GM21737 (cell line): ENCODE data around the gene NAA38.
"Not testable (repeated sequence)": the region's sequence is repeated elsewhere in the genome, so short reads cannot be mapped to it uniquely, and the experiment has no call there.

Experiments used
- ATAC-seq: cut with Tn5 transposase; IDR thresholded peaks from one replicate; pipeline ENCODE4 v1.9.1; 2021; ENCODE audit warnings: mild to moderate bottlenecking, moderate library complexity; ENCODE audit not compliant: unreplicated experiment

The NAA38 gene

DNA sequence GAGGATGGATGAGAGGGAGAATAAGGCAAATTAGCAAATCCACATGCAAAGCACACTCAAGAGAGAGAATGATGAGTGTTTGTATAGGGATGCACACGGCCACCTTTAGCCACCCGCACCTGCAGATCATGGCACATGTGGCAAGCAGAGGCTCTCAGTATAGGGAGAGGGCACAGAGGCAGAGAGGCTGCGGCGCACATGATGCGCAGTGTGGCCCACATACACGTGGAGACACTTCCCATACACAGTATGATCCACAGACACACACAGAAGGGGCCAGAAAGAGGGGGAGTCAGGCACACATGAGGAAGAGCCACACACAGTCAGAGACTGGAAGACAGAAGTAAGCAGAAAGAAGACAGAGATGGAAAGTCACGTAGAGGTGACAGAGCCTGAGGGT lies 24.7 kb upstream of the NAA38 start:
- no peak for ATAC-seq

DNA sequence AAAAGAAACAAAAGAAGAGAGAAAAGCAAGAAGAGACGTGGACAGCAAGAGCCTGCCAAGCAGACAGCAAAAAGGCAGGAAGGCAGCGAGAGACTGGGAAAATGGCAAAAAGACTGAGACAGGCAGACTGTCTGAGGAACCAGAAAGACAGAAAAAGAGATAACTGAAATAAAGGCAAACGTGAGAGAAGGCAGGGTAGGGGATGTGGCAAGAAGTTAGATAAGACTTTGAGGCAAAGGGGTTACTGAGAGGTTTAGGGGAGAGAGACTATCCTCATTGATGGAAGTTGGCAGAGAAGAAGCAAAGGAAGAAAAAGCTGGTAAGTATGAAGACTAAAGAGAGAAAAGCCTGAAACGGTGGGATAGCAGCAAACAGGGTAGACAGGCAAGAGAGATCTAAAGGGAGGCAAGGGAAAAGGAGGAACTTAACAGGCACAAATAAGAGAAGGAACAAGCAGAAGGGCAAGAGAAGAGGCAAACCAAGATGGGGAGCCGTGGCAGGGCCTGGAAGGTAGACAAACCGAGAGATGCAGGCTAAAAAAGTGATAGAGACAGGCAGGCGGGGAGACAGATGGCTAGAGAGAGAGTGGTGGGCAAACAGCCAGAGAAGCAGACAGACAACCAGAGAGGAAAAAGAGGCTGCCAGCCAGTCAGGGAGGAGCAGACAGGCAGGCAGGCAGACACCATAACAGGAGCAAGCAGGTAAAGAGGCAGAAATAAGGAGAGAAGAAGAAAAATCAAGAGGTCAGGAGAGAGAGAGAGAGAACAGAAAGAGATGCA lies 24.1 kb upstream of the NAA38 start:
- no peak for ATAC-seq

DNA sequence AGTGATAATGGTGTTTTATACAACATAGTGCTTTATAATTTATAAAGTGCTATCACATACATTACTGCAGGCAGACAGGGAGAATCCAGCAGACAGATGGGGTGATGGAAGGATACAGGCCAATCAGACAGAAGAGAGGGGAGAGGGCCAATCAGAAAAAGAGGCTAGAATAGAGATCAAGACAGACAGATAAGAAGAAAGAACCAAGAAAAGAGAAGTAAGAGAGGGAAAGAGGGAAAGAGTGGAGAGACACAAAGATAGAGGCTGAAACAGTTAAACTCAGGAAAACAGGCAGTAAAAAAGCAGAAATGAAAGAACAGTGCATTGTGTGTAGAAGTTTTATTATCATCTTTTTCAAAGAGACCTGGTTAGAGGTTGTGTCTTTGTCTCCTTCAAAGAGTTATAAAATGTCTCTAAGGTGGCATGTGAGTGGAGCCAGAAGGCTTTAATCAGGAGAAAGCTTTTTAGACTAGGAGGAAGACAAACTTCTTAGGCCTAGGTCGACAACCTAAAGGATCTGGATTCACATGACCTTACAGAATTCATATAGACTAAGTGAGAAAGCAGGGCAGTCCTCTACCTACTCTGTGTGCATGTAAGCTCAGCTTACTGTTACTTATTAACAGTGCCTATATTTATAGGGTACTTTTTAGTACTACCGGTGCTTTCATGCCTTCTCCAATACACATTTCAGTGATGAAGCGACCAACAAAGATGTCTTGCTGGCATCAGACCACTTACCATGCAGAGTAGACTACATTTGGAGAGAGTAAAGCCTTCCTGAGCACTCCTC lies 22.9 kb upstream of the NAA38 start:
- ATAC-seq = no peak

DNA sequence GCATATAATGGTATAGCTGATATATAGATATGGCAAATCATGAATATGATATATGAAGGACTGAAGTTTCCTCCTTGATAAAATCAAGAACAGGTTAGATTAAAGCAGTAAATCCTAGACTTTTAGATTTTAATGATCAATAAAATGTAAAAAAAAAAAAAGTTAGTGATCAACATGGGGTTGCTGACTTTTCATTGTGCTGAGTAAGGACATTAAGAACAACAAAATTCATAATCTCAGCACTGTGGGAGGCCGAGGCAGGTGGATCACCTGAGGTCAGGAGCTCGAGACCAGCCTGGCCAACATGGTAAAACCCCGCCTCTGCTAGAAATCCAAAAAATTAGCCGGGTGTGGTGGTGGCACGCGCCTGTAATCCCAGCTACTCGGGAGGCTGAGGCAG lies 20.9 kb upstream of the NAA38 start:
- no peak for ATAC-seq

DNA sequence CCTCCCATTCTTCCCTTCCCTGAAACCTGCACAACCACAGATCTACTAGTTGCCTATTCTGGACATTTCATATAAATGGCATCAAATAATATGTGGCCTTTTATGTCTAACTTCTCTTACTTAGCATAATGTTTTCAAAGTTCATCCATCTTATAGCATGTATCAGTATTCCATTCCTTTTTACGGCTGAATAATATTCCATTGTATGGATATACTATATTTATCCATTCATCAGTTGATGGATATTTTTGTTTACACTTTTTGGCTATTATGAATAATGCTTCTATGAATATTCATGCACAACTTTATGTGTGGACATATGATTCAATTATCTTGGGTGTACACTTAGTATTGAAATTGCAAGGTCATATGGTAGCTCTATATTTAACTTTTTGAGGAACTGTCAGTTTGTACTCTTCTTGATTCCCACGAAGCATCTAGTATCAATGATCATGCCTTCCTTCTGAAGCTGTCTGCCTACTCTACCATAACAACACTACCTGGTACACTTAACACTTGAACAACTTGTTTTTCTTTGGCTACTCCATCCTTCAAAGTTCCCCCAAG lies 18.5 kb upstream of the NAA38 start:
- no peak for ATAC-seq

DNA sequence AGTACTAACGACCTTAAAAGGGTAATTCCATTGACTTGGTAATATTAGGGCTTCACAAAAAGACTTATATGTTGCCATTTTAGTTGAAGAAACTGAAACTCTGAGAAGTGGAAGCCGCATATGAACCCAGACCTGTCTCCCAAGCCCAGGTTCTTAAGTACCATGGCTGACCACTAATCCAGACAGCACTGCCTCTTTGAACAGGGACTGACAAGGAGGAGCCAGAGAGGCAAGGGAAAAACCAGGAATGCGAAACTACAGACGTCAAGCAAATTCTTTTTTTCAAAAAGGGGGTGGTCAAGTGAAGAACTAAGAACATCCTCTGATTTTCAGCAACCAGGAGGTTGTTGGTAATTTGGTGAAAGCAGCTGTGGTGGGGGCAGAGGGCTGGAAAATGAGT lies 15.7 kb upstream of the NAA38 start:
- no peak for ATAC-seq

DNA sequence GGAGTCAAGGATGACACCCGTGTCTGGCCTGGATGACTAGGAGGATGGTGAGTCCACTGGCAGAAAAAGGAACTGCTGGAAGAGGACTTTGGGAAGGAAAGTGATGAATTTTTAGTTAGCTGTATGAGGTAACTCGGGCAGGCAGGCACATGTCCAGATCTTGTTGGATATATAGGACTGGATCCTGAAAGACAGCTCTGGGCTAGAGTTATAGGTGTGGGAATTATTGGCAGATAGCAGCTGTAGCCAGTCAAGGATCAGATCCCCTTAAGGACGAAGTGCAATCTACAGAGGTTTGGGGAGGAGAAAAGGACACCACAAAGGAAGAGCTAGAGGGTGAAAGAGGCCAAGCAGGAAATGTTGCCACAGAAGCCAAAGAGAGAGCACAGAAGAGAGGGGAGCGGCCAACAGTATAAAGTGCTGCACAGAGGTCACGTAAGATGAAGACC lies 10.5 kb upstream of the NAA38 start:
- ATAC-seq = no peak

DNA sequence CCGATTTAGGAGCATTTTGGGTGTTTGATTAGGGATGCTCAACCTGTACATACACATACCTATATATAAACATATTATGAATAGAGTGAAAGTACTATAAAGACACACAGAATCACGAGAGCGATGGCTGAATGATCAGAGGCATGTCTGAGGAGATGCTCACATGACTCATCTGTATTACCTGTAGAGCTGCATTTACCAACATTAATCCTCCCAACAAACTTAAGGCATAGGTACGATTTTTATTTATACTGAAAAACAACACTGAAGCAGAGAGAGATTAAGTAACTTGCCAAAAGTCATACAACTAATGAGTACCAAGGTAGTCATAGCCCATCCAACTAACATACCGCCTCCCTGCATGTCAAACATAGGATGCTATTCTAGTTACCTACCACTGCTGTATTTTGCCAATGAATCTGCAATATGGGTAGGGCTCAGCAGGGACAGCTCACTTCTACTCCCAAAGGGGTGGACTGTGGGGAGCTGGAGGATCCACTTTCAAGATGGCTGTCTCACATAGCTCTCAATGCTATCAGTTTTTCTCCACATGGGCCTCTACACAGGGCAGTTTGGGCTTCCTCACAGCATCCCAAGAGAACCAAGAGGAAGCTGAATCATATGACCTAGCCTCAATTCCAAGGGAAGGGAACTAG lies 7.8 kb upstream of the NAA38 start:
- no peak for ATAC-seq

DNA sequence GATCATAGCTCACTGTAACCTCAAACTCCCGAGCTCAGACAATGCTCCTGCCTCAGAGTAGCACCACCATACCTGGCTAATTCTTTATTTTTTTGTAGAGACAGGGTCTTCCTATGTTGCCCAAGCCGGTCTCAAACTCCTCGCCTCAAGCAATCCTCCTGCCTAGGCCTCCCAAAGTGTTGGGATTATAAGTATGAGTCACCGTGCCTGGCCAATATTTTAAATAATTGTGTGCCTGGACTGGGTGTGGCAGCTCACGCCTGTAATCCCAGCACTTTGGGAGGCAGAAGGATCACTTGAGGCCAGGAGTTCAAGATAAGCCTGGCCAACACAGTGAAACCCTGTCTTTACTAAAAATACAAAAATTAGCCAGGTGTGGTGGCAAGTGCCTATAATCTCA lies 7.0 kb upstream of the NAA38 start:
- not testable (repeated sequence) for ATAC-seq

DNA sequence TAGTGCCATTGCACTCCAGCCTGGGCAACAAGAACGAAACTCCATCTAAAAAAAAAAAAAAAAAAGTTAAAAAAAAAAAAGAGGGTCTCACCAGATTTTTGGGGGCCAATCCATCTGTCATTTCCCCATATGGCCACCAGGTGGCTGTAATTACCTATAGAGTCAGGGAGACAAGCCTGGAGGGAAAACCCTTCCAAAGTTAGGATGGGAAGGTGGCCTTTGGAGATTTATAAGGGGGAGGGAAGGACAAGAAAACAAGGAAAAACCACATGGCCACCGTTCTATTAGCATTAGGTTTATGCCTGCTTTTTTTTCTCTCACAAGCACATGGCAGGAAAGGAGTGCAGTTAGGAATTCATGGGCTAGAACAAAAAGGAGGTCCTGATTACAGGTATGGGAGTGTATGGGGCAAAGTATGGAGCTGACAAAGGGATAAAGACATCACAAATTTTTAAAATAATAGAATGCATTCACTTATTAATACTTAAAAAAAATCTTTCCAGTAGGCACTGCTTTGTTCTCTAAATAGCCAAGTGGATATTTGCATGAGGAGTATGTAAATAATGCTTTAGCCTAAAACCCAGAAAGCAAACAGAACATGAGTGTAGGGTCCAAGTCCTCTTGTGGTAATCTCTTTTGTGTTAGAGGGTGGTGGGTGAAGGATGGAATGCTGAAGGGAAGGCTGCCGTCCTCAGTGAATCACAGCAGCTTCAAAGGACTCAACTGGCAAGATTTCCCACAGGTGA lies 5.5 kb upstream of the NAA38 start:
- no peak for ATAC-seq

DNA sequence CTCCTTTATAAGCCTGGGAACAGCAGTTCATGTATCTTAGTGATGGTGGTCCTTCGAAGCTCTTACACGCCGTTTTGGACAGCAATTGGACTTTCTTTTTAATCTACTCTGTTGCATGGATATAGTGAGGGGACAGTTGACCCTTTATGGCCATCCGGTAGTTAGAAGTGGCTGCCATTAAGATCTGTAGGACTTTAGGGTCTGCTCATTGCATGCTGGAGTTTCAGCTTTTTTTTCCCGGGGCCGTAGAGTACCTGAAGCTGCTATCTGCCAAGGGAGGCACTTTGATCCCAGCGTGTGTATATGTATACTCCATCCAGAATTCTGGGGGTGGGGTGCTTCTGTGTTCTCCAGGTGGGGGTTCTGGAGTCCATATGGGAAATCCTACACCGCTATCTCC lies 1.7 kb upstream of the NAA38 start:
- ATAC-seq = no peak

DNA sequence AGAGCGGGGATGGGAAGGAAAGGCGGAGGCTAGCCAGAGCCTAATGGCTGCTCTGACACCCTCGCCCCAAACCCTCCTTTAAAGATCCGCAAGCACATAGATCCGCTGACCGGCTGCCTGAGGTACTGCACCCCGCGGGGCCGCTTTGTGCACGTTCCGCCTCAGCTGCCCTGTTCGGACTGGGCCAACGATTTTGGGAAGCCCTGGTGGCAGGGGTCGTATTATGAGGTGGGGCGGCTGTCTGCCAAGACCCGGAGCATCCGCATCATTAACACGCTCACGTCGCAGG lies 1.1 kb upstream of the NAA38 start:
- ATAC-seq = no peak

DNA sequence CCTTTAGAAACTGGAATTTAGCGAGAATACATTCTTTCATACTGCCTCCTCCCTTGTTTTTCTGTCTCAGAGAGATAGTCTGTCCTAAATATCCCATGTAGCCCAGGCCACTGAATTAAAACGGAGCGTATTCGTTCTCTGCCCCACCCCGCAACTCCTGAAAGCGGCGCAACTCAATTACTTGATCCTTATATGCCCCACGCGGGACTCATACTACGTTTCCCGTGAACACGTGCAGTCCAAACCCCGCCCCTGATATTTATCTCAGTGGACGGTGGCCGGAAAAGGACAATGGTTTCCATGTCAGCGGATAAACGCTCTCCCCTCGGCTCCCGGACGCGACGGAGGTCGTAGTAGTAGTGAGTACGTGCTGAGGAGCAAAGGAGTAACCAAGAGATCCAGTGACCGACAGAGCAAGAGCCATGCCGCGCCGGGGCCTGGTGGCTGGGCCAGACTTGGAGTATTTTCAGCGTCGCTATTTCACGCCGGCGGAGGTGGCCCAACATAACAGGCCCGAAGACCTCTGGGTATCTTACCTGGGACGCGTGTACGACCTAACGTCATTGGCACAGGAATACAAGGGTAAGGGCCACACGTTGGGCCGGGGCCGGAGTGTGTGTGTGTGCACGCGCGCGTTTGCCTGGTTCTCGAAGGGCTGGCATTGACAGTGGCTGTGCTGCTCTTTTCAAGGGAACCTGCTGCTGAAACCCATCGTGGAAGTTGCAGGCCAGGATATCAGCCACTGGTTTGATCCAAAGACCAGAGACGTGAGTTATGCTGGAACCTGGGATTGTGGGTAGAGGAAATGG lies 558 bp upstream of the NAA38 start, which contains the start of gene CYB5D1:
Gene CYB5D1, plus strand, starts transcription at position 291 of the 809 bp plus-strand sequence. Its CDS starts 132 bp downstream, at position 423.
- ATAC-seq = peak; percentile 39

DNA sequence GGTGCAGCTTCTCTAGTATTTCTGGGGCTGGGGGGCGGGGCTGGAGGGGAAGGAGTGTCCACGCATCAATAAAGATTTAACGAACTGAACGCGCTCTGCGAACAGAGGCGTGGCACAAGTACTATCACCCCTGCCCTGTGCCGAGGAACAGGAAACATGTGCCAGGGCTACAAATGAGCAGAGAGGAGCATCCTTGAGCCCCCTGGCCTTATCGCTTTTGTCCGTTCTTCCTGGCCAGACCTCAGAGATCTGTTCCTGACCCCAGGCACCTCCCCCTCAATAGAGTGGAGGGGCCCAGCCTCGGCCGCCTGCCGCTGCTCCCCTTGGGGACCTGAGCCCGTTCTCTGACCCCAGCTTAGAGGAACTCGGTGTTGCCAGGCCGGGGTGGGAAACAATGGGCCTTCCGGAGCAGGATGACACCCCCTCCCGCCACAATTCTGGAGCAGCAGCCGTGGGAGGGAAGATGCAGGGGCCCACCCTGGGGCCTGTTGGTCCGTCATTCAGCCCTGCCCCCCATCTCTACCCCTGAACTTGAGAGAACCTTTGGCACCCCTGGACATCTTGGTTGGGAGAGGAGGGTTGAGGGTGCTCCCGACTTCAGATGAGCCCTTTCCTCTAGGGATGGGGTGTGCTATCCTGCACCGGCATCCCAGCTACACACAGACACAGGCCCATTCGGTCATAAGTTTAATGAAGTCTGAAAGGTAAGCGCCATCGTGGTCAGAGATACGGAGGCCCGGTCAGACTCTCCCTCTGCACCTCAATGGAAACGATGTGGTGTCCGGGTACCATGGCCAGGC lies 1.1 kb downstream of the NAA38 start:
- ATAC-seq = no peak

DNA sequence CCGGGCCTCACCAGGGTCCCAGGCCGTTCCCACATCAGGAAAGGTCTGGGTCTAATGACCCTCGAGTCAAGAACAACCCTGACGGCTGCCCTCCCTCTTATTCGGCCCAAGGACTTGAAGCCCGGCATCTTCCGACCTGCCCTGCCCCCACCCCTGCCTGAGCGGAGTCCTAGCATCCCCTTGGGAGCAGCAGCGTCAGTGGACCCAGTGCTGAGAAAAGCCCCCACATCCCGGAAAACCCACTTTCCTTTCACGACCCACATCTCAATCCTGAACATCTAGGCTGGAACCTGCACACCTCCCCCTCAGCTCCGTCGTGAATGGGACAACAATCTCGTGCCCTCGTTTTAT lies 1.7 kb downstream of the NAA38 start:
- ATAC-seq = no peak

DNA sequence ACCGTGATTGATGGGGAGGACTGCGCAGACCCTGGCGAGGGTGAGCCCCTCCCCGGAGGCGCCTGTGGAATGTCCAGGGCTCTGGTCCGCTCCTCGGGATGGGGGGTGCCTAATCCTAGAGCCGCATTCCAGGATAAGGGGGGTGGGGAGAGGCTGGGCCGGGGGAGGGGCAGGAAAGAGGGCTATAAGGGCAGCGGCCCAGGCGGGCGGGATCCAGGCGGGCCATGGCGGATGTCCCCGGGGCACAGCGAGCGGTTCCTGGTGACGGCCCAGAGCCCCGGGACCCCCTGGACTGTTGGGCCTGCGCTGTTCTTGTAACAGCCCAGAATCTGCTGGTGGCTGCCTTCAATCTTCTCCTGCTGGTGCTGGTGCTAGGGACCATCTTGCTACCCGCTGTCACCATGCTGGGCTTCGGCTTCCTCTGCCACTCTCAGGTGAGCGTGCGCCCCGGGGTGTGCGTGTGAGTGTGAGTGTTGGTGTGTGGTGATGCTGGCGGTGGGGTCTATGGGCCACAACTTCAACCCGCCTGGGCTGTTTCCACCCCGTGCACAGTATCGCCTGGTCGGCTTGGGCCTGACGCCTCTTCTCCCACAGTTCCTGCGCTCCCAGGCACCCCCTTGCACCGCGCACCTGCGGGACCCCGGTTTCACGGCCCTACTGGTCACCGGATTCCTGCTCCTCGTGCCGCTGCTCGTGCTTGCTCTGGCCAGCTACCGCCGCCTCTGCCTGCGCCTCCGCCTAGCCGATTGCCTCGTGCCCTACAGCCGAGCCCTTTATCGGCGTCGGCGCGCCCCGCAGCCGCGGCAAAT lies 2.3 kb downstream of the NAA38 start, which contains the start of gene TMEM88:
Gene TMEM88, plus strand, starts transcription at position 216 of the 809 bp plus-strand sequence. Its CDS starts 9 bp downstream, at position 225.
- no peak for ATAC-seq

DNA sequence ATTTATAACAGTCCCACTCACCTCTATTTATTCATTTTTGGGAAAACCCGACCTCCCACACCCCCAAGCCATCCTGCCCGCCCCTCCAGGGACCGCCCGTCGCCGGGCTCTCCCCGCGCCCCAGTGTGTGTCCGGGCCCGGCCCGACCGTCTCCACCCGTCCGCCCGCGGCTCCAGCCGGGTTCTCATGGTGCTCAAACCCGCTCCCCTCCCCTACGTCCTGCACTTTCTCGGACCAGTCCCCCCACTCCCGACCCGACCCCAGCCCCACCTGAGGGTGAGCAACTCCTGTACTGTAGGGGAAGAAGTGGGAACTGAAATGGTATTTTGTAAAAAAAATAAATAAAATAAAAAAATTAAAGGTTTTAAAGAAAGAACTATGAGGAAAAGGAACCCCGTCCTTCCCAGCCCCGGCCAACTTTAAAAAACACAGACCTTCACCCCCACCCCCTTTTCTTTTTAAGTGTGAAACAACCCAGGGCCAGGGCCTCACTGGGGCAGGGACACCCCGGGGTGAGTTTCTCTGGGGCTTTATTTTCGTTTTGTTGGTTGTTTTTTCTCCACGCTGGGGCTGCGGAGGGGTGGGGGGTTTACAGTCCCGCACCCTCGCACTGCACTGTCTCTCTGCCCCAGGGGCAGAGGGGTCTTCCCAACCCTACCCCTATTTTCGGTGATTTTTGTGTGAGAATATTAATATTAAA lies 3.1 kb downstream of the NAA38 start:
- ATAC-seq = no peak

DNA sequence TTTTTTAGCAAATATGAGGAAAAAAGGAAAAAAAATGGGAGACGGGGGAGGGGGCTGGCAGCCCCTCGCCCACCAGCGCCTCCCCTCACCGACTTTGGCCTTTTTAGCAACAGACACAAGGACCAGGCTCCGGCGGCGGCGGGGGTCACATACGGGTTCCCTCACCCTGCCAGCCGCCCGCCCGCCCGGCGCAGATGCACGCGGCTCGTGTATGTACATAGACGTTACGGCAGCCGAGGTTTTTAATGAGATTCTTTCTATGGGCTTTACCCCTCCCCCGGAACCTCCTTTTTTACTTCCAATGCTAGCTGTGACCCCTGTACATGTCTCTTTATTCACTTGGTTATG lies 3.7 kb downstream of the NAA38 start:
- no peak for ATAC-seq
